HuH-7.5 (cell line): ENCODE data around the gene CLCF1.
"Not testable (repeated sequence)": the region's sequence is repeated elsewhere in the genome, so short reads cannot be mapped to it uniquely, and the experiment has no call there.

Experiments used
- DNase-seq: peaks from one replicate; pipeline ENCODE4 v3.0.0; 2011; ENCODE audit warnings: low spot score

Gene CLCF1

DNA sequence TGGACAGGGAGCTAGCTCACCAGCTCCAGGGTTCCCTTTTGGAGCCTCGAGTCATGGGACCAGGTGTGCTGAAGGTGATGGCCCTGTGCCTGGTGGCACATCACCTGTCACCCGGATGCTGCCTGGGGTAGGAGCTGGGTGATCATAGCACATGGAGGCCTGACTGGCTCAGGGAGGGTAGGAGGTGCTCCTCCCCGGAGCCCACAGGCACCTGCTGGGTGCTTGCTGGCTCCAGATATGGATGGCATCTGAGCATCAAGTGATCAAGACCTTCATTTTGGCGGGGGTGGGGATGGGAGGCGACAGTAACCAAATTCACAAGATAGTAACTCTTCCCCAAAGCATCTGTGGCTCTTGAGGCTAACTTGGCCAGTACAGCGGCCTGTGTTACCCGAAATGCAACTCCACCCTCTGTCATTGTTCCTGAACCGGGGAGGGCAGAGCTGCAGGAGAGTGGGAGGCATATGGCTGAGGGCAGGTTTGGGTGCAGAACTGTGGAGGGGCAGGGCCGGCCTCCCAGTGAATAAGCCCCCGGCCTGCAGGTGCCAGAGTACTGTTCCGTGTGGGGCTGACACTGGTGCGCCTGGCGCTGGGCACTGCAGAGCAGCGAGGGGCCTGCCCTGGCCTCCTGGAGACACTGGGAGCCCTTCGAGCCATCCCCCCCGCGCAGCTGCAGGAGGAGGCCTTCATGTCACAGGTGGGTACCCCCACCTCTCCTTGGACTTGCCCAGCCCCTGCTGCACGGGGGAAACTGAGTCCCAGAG, 35.2 kb upstream of the CLCF1 start:
- DNase-seq = peak; percentile 69

DNA sequence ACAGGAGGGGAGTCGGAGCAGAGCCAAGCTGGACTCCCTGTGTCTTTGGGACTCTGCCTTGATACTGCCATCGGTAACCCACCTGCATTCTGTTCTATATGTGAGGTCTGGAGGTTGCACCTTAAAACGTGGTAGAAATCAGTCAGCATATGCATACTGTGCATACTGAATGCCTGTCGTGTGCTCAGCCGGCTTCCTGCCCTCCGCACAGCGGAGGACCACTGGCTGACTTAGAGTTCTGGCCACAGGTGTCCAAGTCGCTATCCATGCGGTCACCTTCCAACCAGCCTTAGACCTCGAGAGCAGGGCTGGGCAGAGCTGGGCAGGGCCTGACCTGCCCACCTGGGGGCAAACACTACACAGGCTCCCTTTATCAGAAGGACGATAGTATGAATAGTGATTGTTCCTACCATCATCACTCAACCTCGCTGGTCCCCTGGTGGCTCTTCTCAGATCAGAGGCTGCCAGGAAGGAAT, 34.3 kb upstream of the CLCF1 start:
- DNase-seq = no peak

- peak; percentile 94 for DNase-seq
Measured at GRCh38 chr11:67406969-67407687, 33.7 kb upstream of the CLCF1 start.

GRCh38 chr11:67406420-67406968, 33.1 kb upstream of the CLCF1 start:
- no peak for DNase-seq

GRCh38 chr11:67405688-67406339, 32.4 kb upstream of the CLCF1 start:
- no peak for DNase-seq

DNA sequence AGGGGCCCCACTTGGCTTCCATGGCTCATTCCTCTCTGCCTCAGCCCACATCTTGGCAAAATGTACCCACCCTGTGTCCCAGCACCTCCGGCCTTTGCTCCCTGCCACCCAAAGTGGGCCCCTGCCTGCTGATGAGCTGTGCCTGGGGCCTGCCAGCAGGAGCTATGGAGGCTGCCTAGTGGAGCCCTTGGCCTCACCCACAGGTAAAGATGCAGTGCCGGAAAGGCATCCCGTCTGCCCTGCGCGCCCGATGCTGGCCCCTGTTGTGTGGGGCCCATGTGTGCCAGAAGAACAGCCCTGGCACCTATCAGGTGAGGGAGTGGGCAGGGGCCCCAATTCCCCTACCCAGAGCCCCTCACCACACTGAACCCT, 31.8 kb upstream of the CLCF1 start:
- DNase-seq = no peak

DNA sequence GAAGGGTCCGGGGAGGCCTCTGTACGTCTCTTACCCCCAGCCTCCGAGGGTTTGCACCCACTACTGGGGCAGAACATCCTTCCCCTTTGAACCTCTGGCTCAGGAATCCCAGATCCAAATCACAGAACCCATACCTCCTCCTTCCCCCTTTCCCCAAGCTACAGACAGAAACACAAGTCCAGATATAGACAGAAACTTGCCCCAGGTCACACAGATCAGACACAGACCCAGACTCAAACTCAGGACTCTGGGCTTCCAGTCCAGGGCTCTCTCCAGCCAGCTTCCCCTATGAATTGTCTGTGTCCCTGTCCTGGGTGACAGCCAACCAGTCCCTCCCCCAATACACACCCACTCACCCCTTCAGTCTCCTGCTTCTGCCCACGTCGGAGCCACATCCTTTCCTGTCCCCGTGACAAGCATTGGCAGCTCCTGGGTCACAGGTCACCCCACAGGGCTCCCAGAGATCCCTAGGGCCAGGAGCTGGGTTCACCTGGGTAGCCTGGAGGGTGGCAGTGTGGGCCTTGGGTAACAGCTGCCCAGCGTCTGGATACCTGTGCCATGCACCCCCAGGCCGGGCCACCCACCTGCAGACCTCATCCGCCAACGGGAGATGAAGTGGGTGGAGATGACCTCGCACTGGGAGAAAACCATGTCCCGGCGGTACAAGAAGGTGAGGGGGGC, 31.3 kb upstream of the CLCF1 start:
- peak; percentile 61 for DNase-seq

DNA sequence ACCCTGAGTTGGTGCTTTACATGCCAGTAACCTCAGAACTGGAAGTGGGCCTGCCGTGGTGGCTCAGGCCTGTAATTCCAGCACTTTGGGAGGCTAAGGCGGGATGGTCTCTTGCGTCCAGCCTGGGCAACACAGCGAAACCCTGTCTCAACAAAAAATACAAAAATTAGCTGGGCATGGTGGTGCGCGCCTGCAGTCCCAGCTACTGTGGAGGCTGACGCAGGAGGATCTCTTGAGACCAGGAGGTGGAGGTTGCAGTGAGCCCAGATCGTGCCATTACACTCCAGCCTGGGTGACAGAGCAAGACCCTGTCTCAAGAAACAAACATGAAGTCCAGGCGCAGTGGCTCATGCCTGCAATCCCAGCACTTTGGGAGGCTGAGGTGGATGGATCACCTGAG, 29.7 kb upstream of the CLCF1 start:
- not testable (repeated sequence) for DNase-seq

GRCh38 chr11:67402192-67402839, 28.9 kb upstream of the CLCF1 start:
- DNase-seq = not testable (repeated sequence)

DNA sequence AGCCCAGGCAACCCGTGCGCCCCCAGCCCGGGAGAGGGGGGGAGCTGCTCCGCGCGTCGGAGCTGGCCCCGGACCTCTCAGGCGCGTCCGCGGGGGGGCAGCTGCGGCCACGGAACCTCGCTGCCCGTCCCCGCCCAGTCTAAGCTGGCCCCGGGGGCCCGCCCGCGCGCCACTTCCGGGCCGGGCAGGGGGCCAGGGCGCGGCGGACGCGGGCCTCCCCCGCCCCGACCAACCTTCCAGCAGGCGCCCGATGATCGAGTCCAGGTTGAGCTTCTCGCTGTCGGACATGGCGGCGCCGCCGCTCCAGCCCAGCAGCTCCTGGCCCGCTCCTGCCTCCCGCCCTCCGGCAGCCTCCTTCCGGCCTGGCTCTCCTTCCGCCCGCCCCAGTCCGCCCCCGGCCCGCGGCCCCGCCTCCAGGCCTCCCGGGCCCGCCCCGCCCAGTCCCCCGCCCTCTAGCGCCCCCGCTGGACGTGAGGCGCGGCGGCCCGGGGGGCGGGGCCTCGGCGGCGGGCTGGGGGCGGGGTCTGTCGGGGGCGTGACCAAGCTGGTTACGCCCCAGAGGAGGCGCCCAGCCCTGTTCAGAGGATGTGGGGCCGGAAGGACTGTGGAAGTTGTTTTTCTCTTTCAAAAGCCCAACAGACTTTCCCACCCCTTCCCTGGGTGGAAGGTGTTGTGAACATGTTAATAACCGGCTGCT, 28.2 kb upstream of the CLCF1 start, which contains the start of gene PPP1CA:
TSS of gene PPP1CA (minus strand) at position 364 of the 697 bp plus-strand sequence. CDS start at position 288, 76 bp downstream.
- DNase-seq = peak; percentile 100

- DNase-seq = no peak
Measured at GRCh38 chr11:67400942-67401494, 27.6 kb upstream of the CLCF1 start.

GRCh38 chr11:67400251-67400941, 27.0 kb upstream of the CLCF1 start:
- no peak for DNase-seq

DNA sequence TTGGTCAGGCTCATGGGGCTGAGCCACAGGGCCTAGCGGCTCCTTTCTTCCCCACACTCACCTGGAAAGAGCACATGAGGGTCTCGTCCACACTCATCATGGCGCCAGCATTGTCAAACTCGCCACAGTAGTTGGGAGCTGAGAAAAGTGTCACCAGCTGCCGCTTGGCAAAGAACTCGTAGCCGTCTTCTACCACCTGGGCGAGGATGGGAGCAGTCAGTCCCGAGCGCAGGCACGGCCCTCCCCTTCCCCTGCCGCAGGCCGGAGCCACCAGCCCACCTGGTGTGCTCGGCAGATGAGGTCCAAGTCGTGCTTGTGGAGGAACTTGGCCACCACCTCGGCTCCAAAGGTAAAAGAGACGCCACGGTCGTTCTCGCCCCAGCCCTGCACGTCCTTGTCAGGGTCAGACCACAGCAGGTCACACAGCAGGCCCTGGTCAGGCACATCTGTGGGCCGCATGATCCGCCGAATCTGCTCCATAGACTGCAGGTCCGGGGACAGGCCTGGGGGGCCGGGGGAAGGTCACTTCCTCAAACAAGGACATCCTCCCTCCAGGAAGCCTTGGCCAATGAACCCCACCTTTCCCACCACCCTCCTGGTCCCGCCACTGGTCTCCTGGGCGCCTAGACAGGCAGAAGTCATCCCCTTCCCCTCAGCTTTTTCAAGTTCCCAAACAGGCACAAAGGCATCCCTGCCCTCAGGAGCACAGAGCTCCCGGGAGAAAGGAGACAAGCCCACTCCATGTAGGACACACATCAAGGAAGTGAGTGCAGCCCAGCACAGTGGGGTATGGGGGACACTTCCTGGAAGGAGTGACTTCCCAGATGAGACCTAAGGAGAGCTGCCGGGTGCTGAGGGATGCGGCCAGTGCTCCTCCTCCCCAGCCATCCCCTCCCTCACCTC, 25.5 kb upstream of the CLCF1 start:
- DNase-seq = no peak

GRCh38 chr11:67397986-67398660, 24.7 kb upstream of the CLCF1 start:
- no peak for DNase-seq

- no peak for DNase-seq
Measured at GRCh38 chr11:67397536-67397935, 24.1 kb upstream of the CLCF1 start.

- no peak for DNase-seq
Measured at GRCh38 chr11:67396587-67397389, 23.4 kb upstream of the CLCF1 start.

- no peak for DNase-seq
Measured at GRCh38 chr11:67396259-67396581, 22.8 kb upstream of the CLCF1 start.
